ENCODE measurements around the gene CTDSPL.

DNA sequence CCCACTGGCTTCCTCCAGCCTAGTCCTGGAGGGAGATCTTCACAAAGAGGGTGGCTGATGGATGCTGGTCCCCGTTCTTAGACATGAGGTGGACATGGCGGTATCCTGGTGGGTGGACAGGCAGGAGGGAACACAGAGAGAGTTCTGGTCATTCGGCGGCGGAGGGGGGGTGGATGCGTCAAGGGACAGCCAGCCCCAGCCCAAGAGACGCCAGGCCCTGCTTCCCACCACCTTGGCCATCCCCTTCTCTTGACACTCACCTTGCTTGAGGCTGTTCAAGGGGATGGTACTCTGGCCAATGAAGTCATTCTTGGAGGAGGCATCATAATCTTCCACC lies 146.0 kb downstream of the CTDSPL start:
- TF ChIP-seq POLR2A (IDR thresholded peaks at IDR 0.05; ENCODE audit: low read length) (no peak), GATA1 (IDR thresholded peaks at IDR 0.05; ENCODE audit: low read depth, low read length) (no peak)
